K562 (cell line): ENCODE results near the gene PRRC2C. TPM values are rescaled to one million over a fixed set of nuclear protein-coding genes. Genes with fewer than 3 reads are reported as not detected.
A peak's percentile ranks its signal among the peaks of the same experiment; 100 is the strongest.

Experiments used
- ATAC-seq: fragments of 200-7000 bp; cut with Tn5 transposase; 3 replicates; pipeline ENCODE4 v1.9.1; 2020; ENCODE audit warnings: moderate library complexity
- BruUV-seq: library from RNA; stranded (reverse); fragments of 400-500 nt; replicated peaks from 2 replicates; lab custom pipeline; 2021; lab: Mats Ljungman, UMichigan
- CTCF ChIA-PET: fragments of 300-600 bp; formaldehyde crosslinking; extraction: SDS; loops from one replicate; lab custom pipeline; 2021; ENCODE audit warnings: low intra/inter-chr PET ratio; lab: Yijun Ruan, JAX
- POLR2A ChIA-PET: fragments of 300-600, 350-650 bp; sonication (Branson Sonifier 250); formaldehyde crosslinking; extraction: SDS; loops from one replicate; lab custom pipeline; 2021; ENCODE audit warnings: antibody characterized with exemption, inconsistent platforms; lab: Yijun Ruan, JAX
- DNase-seq, 4 experiments: peaks; one replicate each; pipeline versions ENCODE4 v3.0.0 to v3.0.0-alpha.2; 2011 to 2018; ENCODE audit warnings: low spot score in 3 of 4, mixed read lengths in 3 of 4; ENCODE audit errors: extremely low read depth in 1 of 4
- FAIRE-seq: peaks from 2 replicates; lab custom pipeline; 2011; peaks lifted over from hg19 to GRCh38; lab: Jason Lieb, UNC
- H2AFZ ChIP-seq: 2 replicates; pipeline ENCODE4 v1.6.0; 2011; ENCODE audit warnings: low read depth, low read length, control low read depth, inconsistent platforms
- H3K27ac ChIP-seq: fragments of 200-600 bp; 3 replicates; pipeline ENCODE4 v1.8.0; 2011; ENCODE audit warnings: low read depth, mild to moderate bottlenecking, control low read depth, inconsistent platforms, low read length, moderate library complexity, mixed read lengths; ENCODE audit errors: extremely low read depth
- H3K27me3 ChIP-seq, 2 experiments: fragments of 300-600 bp in 1 of 2; 2 replicates in 1 of 2; 3 replicates in 1 of 2; pipeline versions ENCODE4 v1.6.0 to v1.8.0; 2011; ENCODE audit warnings: inconsistent platforms in 2 of 2, low read length in 2 of 2, mild to moderate bottlenecking in 1 of 2, mixed read lengths in 1 of 2, moderate library complexity in 1 of 2; ENCODE audit not compliant: control insufficient read depth in 2 of 2, insufficient read depth in 2 of 2
- H3K36me3 ChIP-seq: fragments of 300-600 bp; 3 replicates; pipeline ENCODE4 v1.8.0; 2011; ENCODE audit warnings: mild to moderate bottlenecking, low read length, inconsistent platforms; ENCODE audit not compliant: control insufficient read depth, insufficient read depth
- H3K4me1 ChIP-seq, 2 experiments: fragments of 200-600 bp in 1 of 2; replicated peaks in 1 of 2; 2 replicates in 1 of 2; 3 replicates in 1 of 2; pipeline versions ENCODE4 v1.5.1 to v1.8.0; 2011; ENCODE audit warnings: inconsistent platforms in 2 of 2, low read length in 2 of 2, mild to moderate bottlenecking in 1 of 2, mixed read lengths in 1 of 2, moderate library complexity in 1 of 2; ENCODE audit not compliant: control insufficient read depth in 2 of 2, insufficient read depth in 2 of 2
- H3K4me2 ChIP-seq: 2 replicates; pipeline ENCODE4 v1.6.1; 2011; ENCODE audit warnings: low read length, control low read depth, inconsistent platforms, mixed read lengths; ENCODE audit not compliant: insufficient read depth
- H3K4me3 ChIP-seq: fragments of 200-600 bp; sonication (generic), shearing (Covaris generic); 2 replicates; pipeline ENCODE4 v1.5.1; 2016; ENCODE audit warnings: control low read depth, inconsistent platforms
- H3K79me2 ChIP-seq: fragments of 200-600 bp; 3 replicates; pipeline ENCODE4 v1.8.0; 2011; ENCODE audit warnings: low read length, inconsistent platforms; ENCODE audit not compliant: control insufficient read depth, insufficient read depth
- H3K9ac ChIP-seq, 2 experiments: 2 replicates each; pipeline versions ENCODE4 v1.6.0 to v1.6.1; 2011; ENCODE audit warnings: low read depth in 2 of 2, low read length in 2 of 2, control low read depth in 1 of 2, inconsistent platforms in 1 of 2, mild to moderate bottlenecking in 1 of 2, mixed read lengths in 1 of 2; ENCODE audit not compliant: insufficient read depth in 1 of 2
- H3K9me1 ChIP-seq: one replicate; pipeline ENCODE4 v1.6.0; 2011; ENCODE audit warnings: inconsistent platforms, mild to moderate bottlenecking, low read length, moderate library complexity; ENCODE audit not compliant: control insufficient read depth, insufficient read depth
- H3K9me3 ChIP-seq: replicated peaks from 2 replicates; pipeline ENCODE4 v1.5.1; 2011; ENCODE audit warnings: low read depth, low read length, inconsistent platforms; ENCODE audit not compliant: control insufficient read depth, insufficient read depth
- H4K20me1 ChIP-seq: replicated peaks from 2 replicates; pipeline ENCODE4 v1.6.1; 2011; ENCODE audit warnings: low read length, inconsistent platforms, mixed read lengths; ENCODE audit not compliant: control insufficient read depth, insufficient read depth
- CAMTA2 ChIP-seq: fragments of 250-450 bp; sonication (Bioruptor Pico); conservative IDR thresholded peaks from 2 replicates; pipeline ENCODE4 v1.5.1; 2022
- ZNF121 ChIP-seq: sonication (generic); formaldehyde crosslinking; conservative IDR thresholded peaks from 2 replicates; pipeline ENCODE4 v1.8.0; 2022; ENCODE audit warnings: missing genetic modification reagents
- WGBS: fragments of 100-300 bp; shearing (Covaris generic); methylation state at CpG from one replicate; pipeline ENCODE4 v1.1.6; 2016; ENCODE audit warnings: low coverage, mixed read lengths; ENCODE audit not compliant: insufficient coverage; ENCODE audit errors: missing lambda C conversion rate; 5-methylcytosine and 5-hydroxymethylcytosine counted together
- in situ Hi-C: fragments of 300-500 bp; cut with MboI; formaldehyde crosslinking; loops from 4 replicates; pipeline ENCODE4 v1.15.0; 2018; ENCODE audit warnings: inconsistent platforms, mixed read lengths
- intact Hi-C: fragments of 100-400 bp; cut with micrococcal nuclease; formaldehyde crosslinking; loops from 2 replicates; pipeline ENCODE4 v1.14.2; 2022
- polyA plus RNA-seq, 8 experiments: library from polyadenylated mRNA; depleted of rRNA in 4 of 8; stranded (reverse) in 5 of 8; unstranded in 3 of 8; fragments of >200 nt; fragmentation: Nextera tagmentation in 2 of 8; fragmentation: Illumina TruSeq in 1 of 8; extraction: Ambion mirVana in 2 of 8; extraction: Trizol in 1 of 8; gene quantifications; 2 replicates each; pipeline versions ENCODE4 v1.2.1 to v1.2.3, GENCODE V29; 2011 to 2014; ENCODE audit warnings: inconsistent platforms in 1 of 8, missing spikeins in 1 of 8
- small RNA-seq: library from RNA; depleted of rRNA; stranded (forward); fragments of <200 nt; gene quantifications from one replicate; pipeline ENCODE3, GENCODE V24; 2014
- total RNA-seq, 7 experiments: library from RNA; depleted of rRNA in 6 of 7; stranded (reverse); fragments of >200 nt in 6 of 7; fragmentation: Illumina TruSeq in 2 of 7; extraction: Trizol in 2 of 7; gene quantifications; 2 replicates each; pipeline versions ENCODE4 v1.2.1 to v1.2.3, GENCODE V29; 2011 to 2021; ENCODE audit warnings: low replicate concordance in 1 of 7

PRRC2C gene
- total and polyA plus RNA-seq, 9 of the 15 experiments (the other 6 are each of a cell fraction or from before 2014, with no cell fraction given): 61.9 to 237 (median 105) TPM

- H3K4me2 ChIP-seq: no peak overlapping the region
- H3K79me2 ChIP-seq: no peaks in the 10 kb centered on the region
- peaks cover 0 to 4% of the 10 kb centered on the region in 2 experiments; a peak in 2 of 5 replicates for H3K4me1 ChIP-seq
- POLR2A ChIA-PET: interaction anchor here (0.7 to 0.8 kb wide), 2 partner anchors 10 to 44 kb away, joined by 3 to 5 read pairs; partner anchors contain the start of gene MYOC
- H3K27me3 ChIP-seq: peaks cover 2 to 28% of the 10 kb centered on the region in 2 experiments; a peak in 3 of 5 replicates
- no peaks in the 10 kb centered on the region for H4K20me1 ChIP-seq
- no peak overlapping the region for H3K9ac ChIP-seq
- no peaks in the 10 kb centered on the region for H3K9me1 ChIP-seq
- CTCF ChIA-PET: no interaction called here
- no peaks in the 10 kb centered on the region for H3K36me3 ChIP-seq
- no TSS peak for BruUV-seq
- no peak overlapping the region for H2AFZ ChIP-seq
- TF ChIP-seq CAMTA2: no peak
- TF ChIP-seq ZNF121: peak; percentile 69
- WGBS: 0% methylated on average over 4 of the region's 4 CpGs
- FAIRE-seq (no peak), DNase-seq (no peak), ATAC-seq (no peak)
- in situ Hi-C loops: loop anchor here (5.0 kb wide), 1 partner anchor 340 kb away; no protein-coding TSS in a partner anchor
- no peak overlapping the region for H3K4me3 ChIP-seq
- intact Hi-C loops: loop anchor here (10.0 kb wide), 1 partner anchor 783 kb away; the partner anchor contains the start of gene C1orf105
- no peak overlapping the region for H3K27ac ChIP-seq
- no peaks in the 10 kb centered on the region for H3K9me3 ChIP-seq
Measured at GRCh38 chr1:171642197-171642596, 156.9 kb downstream of the PRRC2C start.

Small RNAs within 50 kb of the gene (small RNA-seq; reads per million reads assigned to genes)
- gene CYCSP53: not detected

Other genes with a start within 250 kb of the PRRC2C start
- gene FMO1, start 237.0 kb upstream of the PRRC2C start, total RNA-seq (2014; rRNA removed): not detected in 2 replicates
- gene FMO1, start 237.0 kb upstream of the PRRC2C start, total RNA-seq (2014; rRNA removed; fragmentation: Illumina TruSeq; extraction: Trizol): not detected in 2 replicates
- not detected in 2 replicates for gene FMO1, start 237.0 kb upstream of the PRRC2C start, total RNA-seq (2015; rRNA removed; fragmentation: Illumina TruSeq; extraction: Trizol)
- gene FMO1, start 237.0 kb upstream of the PRRC2C start, total RNA-seq (2021): not detected in 2 replicates
- gene FMO1, start 237.0 kb upstream of the PRRC2C start, polyA plus RNA-seq (2011; rRNA removed): not detected in 2 replicates
- gene FMO1, start 237.0 kb upstream of the PRRC2C start, polyA plus RNA-seq (2014; fragmentation: Illumina TruSeq; extraction: Trizol): not detected in 2 replicates
- gene FMO1, start 237.0 kb upstream of the PRRC2C start, polyA plus RNA-seq (2014; fragmentation: Nextera tagmentation; extraction: Ambion mirVana): not detected
- not detected in 2 replicates for gene FMO1, start 237.0 kb upstream of the PRRC2C start, polyA plus RNA-seq (2014; rRNA removed)
- gene FMO4, start 171.3 kb upstream of the PRRC2C start, total RNA-seq (2014; rRNA removed): not detected in 2 replicates
- 0.13 and 0.62 TPM in 2 replicates for gene FMO4, start 171.3 kb upstream of the PRRC2C start, total RNA-seq (2014; rRNA removed; fragmentation: Illumina TruSeq; extraction: Trizol)
- gene FMO4, start 171.3 kb upstream of the PRRC2C start, total RNA-seq (2015; rRNA removed; fragmentation: Illumina TruSeq; extraction: Trizol): 0.25 and 0.30 TPM in 2 replicates
- 0.27 and 0.49 TPM in 2 replicates for gene FMO4, start 171.3 kb upstream of the PRRC2C start, total RNA-seq (2021)
- gene FMO4, start 171.3 kb upstream of the PRRC2C start, polyA plus RNA-seq (2011; rRNA removed): 0.38 TPM in 1 of 2 replicates, not detected in the other
- gene FMO4, start 171.3 kb upstream of the PRRC2C start, polyA plus RNA-seq (2014; fragmentation: Illumina TruSeq; extraction: Trizol): 0.08 and 0.54 TPM in 2 replicates
- 1 to 10 TPM in 1 of 2 experiments, under 1 TPM in 1; 0.83 to 1.1 TPM for gene FMO4, start 171.3 kb upstream of the PRRC2C start, polyA plus RNA-seq (2014; fragmentation: Nextera tagmentation; extraction: Ambion mirVana)
- 0.22 TPM in 1 of 2 replicates, not detected in the other for gene FMO4, start 171.3 kb upstream of the PRRC2C start, polyA plus RNA-seq (2014; rRNA removed)
- not detected in 2 replicates for gene MYOCOS, start 136.7 kb downstream of the PRRC2C start, total RNA-seq (2014; rRNA removed)
- 0.07 TPM in 1 of 2 replicates, not detected in the other for gene MYOCOS, start 136.7 kb downstream of the PRRC2C start, total RNA-seq (2014; rRNA removed; fragmentation: Illumina TruSeq; extraction: Trizol)
- 0.07 TPM in 1 of 2 replicates, not detected in the other for gene MYOCOS, start 136.7 kb downstream of the PRRC2C start, total RNA-seq (2015; rRNA removed; fragmentation: Illumina TruSeq; extraction: Trizol)
- not detected in 2 replicates for gene MYOCOS, start 136.7 kb downstream of the PRRC2C start, total RNA-seq (2021)
- gene MYOCOS, start 136.7 kb downstream of the PRRC2C start, polyA plus RNA-seq (2011; rRNA removed): not detected in 2 replicates
- gene MYOCOS, start 136.7 kb downstream of the PRRC2C start, polyA plus RNA-seq (2014; fragmentation: Illumina TruSeq; extraction: Trizol): not detected in 2 replicates
- not detected for gene MYOCOS, start 136.7 kb downstream of the PRRC2C start, polyA plus RNA-seq (2014; fragmentation: Nextera tagmentation; extraction: Ambion mirVana)
- gene MYOCOS, start 136.7 kb downstream of the PRRC2C start, polyA plus RNA-seq (2014; rRNA removed): not detected in 2 replicates
- not detected in 2 replicates for gene MYOC, start 167.2 kb downstream of the PRRC2C start, total RNA-seq (2014; rRNA removed)
- gene MYOC, start 167.2 kb downstream of the PRRC2C start, total RNA-seq (2014; rRNA removed; fragmentation: Illumina TruSeq; extraction: Trizol): not detected in 2 replicates
- gene MYOC, start 167.2 kb downstream of the PRRC2C start, total RNA-seq (2015; rRNA removed; fragmentation: Illumina TruSeq; extraction: Trizol): not detected in 2 replicates
- gene MYOC, start 167.2 kb downstream of the PRRC2C start, total RNA-seq (2021): not detected in 2 replicates
- gene MYOC, start 167.2 kb downstream of the PRRC2C start, polyA plus RNA-seq (2011; rRNA removed): not detected in 2 replicates
- not detected in 2 replicates for gene MYOC, start 167.2 kb downstream of the PRRC2C start, polyA plus RNA-seq (2014; fragmentation: Illumina TruSeq; extraction: Trizol)
- gene MYOC, start 167.2 kb downstream of the PRRC2C start, polyA plus RNA-seq (2014; fragmentation: Nextera tagmentation; extraction: Ambion mirVana): not detected
- not detected in 2 replicates for gene MYOC, start 167.2 kb downstream of the PRRC2C start, polyA plus RNA-seq (2014; rRNA removed)